Transverse colon (tissue), 4 donors: ENCODE results near the gene TOM1L2.

ENCODE experiments used
- CTCF ChIP-seq, 5 experiments: fragments of 200-600 bp in 3 of 5; fragments of 450-650 bp in 2 of 5; sonication (generic) in 3 of 5; IDR thresholded peaks; 1 replicate in 2 of 5; 2 replicates in 3 of 5; pipeline ENCODE4 v1.5.1; 2016 to 2017; ENCODE audit warnings: antibody characterized with exemption in 5 of 5, inconsistent platforms in 3 of 5, mild to moderate bottlenecking in 2 of 5, moderate library complexity in 1 of 5
- EP300 ChIP-seq: sonication (generic); formaldehyde crosslinking; IDR thresholded peaks from one replicate; pipeline ENCODE4 v1.6.1; 2017; ENCODE audit warnings: antibody characterized with exemption, low read depth
- POLR2A ChIP-seq: fragments of 450-650 bp; IDR thresholded peaks from one replicate; pipeline ENCODE4 v1.6.1; 2016; ENCODE audit warnings: antibody characterized with exemption, mild to moderate bottlenecking, moderate library complexity
- POLR2AphosphoS5 ChIP-seq, 3 donors: sonication (generic); formaldehyde crosslinking; IDR thresholded peaks; one replicate each; pipeline ENCODE4 v1.6.1; 2016; ENCODE audit warnings: antibody characterized with exemption in 3 of 3

GRCh38 chr17:17800504-17801021, 171.6 kb downstream of the TOM1L2 start:
- TF ChIP-seq POLR2A, result no peak
- no peak for TF ChIP-seq CTCF (IDR thresholded peaks at IDR 0.05)
- no peak for TF ChIP-seq POLR2AphosphoS5 (IDR thresholded peaks at IDR 0.05)
- no peak for TF ChIP-seq EP300
